Gastrocnemius medialis (tissue), 4 donors: ENCODE results near the gene ZC3H7A.

Experiments used
- CTCF ChIP-seq, 5 experiments: fragments of 450-650 bp in 3 of 5; fragments of 200-600 bp in 2 of 5; sonication (generic) in 2 of 5; IDR thresholded peaks in 4 of 5; conservative IDR thresholded peaks in 1 of 5; 1 replicate in 4 of 5; 2 replicates in 1 of 5; pipeline ENCODE4 v1.5.1; 2016 to 2019; ENCODE audit warnings: antibody characterized with exemption in 5 of 5, mild to moderate bottlenecking in 3 of 5, moderate library complexity in 3 of 5
- POLR2A ChIP-seq, 2 donors: fragments of 450-650 bp; IDR thresholded peaks; one replicate each; pipeline ENCODE4 v1.6.1; 2017; ENCODE audit warnings: antibody characterized with exemption in 2 of 2, mild to moderate bottlenecking in 2 of 2, moderate library complexity in 2 of 2

GRCh38 chr16:11721781-11722467, 75.1 kb downstream of the ZC3H7A start:
- TF ChIP-seq CTCF (IDR thresholded peaks at IDR 0.05 in 4 of 5, conservative IDR thresholded peaks at IDR 0.05 in 1 of 5) (no peak), POLR2A (IDR thresholded peaks at IDR 0.05) (no peak)
